Fibroblast of lung (primary cell): Measurements from ENCODE around the gene PDZRN4. TPM values are rescaled to one million over a fixed set of nuclear protein-coding genes. Genes with fewer than 3 reads are reported as not detected.

Source experiments
- DNase-seq, 2 donors: peaks; one replicate each; pipeline versions ENCODE4 v3.0.0 to v3.0.0-alpha.2; 2010; ENCODE audit warnings: low read depth in 2 of 2
- H2AFZ ChIP-seq: 2 replicates; pipeline ENCODE4 v1.5.1; 2012; ENCODE audit warnings: low read length, control low read depth, inconsistent platforms
- H3K27ac ChIP-seq: 2 replicates; pipeline ENCODE4 v1.5.1; 2011; ENCODE audit warnings: low read length, control low read depth; ENCODE audit not compliant: insufficient read depth
- H3K27me3 ChIP-seq: 2 replicates; pipeline ENCODE4 v1.5.1; 2011; ENCODE audit warnings: mild to moderate bottlenecking, low read length; ENCODE audit not compliant: control insufficient read depth, insufficient read depth
- H3K36me3 ChIP-seq: 2 replicates; pipeline ENCODE4 v1.5.1; 2011; ENCODE audit warnings: low read length; ENCODE audit not compliant: control insufficient read depth, insufficient read depth
- H3K4me1 ChIP-seq: 2 replicates; pipeline ENCODE4 v1.5.1; 2011; ENCODE audit warnings: low read length; ENCODE audit not compliant: control insufficient read depth, insufficient read depth; ENCODE audit errors: extremely low read depth
- H3K4me2 ChIP-seq: 2 replicates; pipeline ENCODE4 v1.5.1; 2011; ENCODE audit warnings: low read length, control low read depth; ENCODE audit not compliant: insufficient read depth; ENCODE audit errors: extremely low read depth
- H3K4me3 ChIP-seq, 4 experiments: fragments of 200-600 bp in 1 of 4; sonication (generic) in 1 of 4; replicated peaks in 1 of 4; 2 replicates each; pipeline ENCODE4 v1.5.1; 2011 to 2016; ENCODE audit warnings: low read length in 4 of 4, low read depth in 3 of 4, mild to moderate bottlenecking in 3 of 4, control low read depth in 2 of 4, inconsistent platforms in 1 of 4, mixed read lengths in 1 of 4; ENCODE audit not compliant: insufficient read depth in 1 of 4; ENCODE audit errors: control extremely low read depth in 1 of 4
- H3K79me2 ChIP-seq: 2 replicates; pipeline ENCODE4 v1.5.1; 2012; ENCODE audit warnings: mild to moderate bottlenecking, low read length, inconsistent platforms; ENCODE audit not compliant: control insufficient read depth, insufficient read depth
- H3K9ac ChIP-seq: 2 replicates; pipeline ENCODE4 v1.5.1; 2011; ENCODE audit warnings: mild to moderate bottlenecking, low read length, control low read depth; ENCODE audit not compliant: insufficient read depth
- H3K9me3 ChIP-seq: 2 replicates; pipeline ENCODE4 v1.5.1; 2012; ENCODE audit warnings: low read depth, low read length; ENCODE audit not compliant: control insufficient read depth, insufficient read depth
- H4K20me1 ChIP-seq: 2 replicates; pipeline ENCODE4 v1.5.1; 2011; ENCODE audit warnings: low read length; ENCODE audit not compliant: control insufficient read depth, insufficient read depth; ENCODE audit errors: extremely low read depth
- EZH2 ChIP-seq: IDR thresholded peaks from 2 replicates; pipeline ENCODE4 v1.5.1; 2012; ENCODE audit warnings: low read length, control low read depth, mild to moderate bottlenecking; ENCODE audit errors: missing control alignments
- polyA plus RNA-seq, 2 donors: library from polyadenylated mRNA; depleted of rRNA in 1 of 2; stranded (reverse) in 1 of 2; unstranded in 1 of 2; fragments of >200 nt; gene quantifications; 2 replicates each; pipeline ENCODE4 v1.2.1, GENCODE V29; 2011 to 2012; ENCODE audit warnings: missing spikeins in 1 of 2
- total RNA-seq: library from RNA; depleted of rRNA; stranded (reverse); fragments of >200 nt; gene quantifications from 2 replicates; pipeline ENCODE4 v1.2.1, GENCODE V29; 2014
- TF ChIP-seq, protein P1 (sequence below), 2 donors: IDR thresholded peaks in 1 of 2; conservative IDR thresholded peaks in 1 of 2; 1 replicate in 1 of 2; 2 replicates in 1 of 2; pipeline ENCODE4 v1.5.1; 2011 to 2012; ENCODE audit warnings: low read length in 2 of 2, control low read depth in 1 of 2, inconsistent platforms in 1 of 2, low read depth in 1 of 2, mild to moderate bottlenecking in 1 of 2

PDZRN4 gene
- total and polyA plus RNA-seq, 2 donors (not counting 1 experiment from before 2014, with no cell fraction given) = not detected

DNA sequence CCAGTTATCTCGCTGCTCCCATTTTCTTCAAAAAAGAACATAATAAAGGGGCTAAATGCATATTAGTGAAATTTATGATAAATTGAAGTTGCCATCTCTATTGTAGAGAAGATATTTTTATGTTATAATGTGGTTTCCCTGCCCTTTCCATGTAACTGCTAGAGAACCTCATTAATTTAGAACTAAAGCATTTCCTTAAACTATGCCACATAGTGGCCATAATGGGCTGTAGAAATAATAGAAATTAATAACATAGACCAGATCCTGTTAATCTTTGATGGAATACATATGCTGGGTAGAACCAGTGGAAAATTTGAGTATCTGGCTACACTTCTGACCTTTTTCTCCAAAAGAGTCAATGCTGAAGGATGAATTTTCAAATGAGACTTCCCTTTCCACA is 376.7 kb downstream of the PDZRN4 start:
- no peak for DNase-seq
- TF ChIP-seq, protein P1, sequence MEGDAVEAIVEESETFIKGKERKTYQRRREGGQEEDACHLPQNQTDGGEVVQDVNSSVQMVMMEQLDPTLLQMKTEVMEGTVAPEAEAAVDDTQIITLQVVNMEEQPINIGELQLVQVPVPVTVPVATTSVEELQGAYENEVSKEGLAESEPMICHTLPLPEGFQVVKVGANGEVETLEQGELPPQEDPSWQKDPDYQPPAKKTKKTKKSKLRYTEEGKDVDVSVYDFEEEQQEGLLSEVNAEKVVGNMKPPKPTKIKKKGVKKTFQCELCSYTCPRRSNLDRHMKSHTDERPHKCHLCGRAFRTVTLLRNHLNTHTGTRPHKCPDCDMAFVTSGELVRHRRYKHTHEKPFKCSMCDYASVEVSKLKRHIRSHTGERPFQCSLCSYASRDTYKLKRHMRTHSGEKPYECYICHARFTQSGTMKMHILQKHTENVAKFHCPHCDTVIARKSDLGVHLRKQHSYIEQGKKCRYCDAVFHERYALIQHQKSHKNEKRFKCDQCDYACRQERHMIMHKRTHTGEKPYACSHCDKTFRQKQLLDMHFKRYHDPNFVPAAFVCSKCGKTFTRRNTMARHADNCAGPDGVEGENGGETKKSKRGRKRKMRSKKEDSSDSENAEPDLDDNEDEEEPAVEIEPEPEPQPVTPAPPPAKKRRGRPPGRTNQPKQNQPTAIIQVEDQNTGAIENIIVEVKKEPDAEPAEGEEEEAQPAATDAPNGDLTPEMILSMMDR (conservative IDR thresholded peaks at IDR 0.05 in 1 of 2, IDR thresholded peaks at IDR 0.05 in 1 of 2; ENCODE audit: low read depth in 1 of 2, low read length in 2 of 2) = no peak
- no peak for TF ChIP-seq EZH2

GRCh38 chr12:41566703-41567102 is 378.6 kb downstream of the PDZRN4 start:
- H2AFZ ChIP-seq = no peak overlapping the region
- no peaks in the 10 kb centered on the region for H3K4me1 ChIP-seq
- TF ChIP-seq EZH2 = no peak
- TF ChIP-seq, protein P1 (conservative IDR thresholded peaks at IDR 0.05 in 1 of 2, IDR thresholded peaks at IDR 0.05 in 1 of 2; ENCODE audit: low read depth in 1 of 2, low read length in 2 of 2) = no peak
- H4K20me1 ChIP-seq = no peaks in the 10 kb centered on the region
- no peaks in the 10 kb centered on the region for H3K79me2 ChIP-seq
- DNase-seq = no peak
- no peak overlapping the region for H3K27ac ChIP-seq
- H3K4me3 ChIP-seq = no peak overlapping the region
- H3K27me3 ChIP-seq = no peaks in the 10 kb centered on the region
- no peaks in the 10 kb centered on the region for H3K36me3 ChIP-seq
- H3K9ac ChIP-seq = no peak overlapping the region
- no peak overlapping the region for H3K4me2 ChIP-seq
- no peaks in the 10 kb centered on the region for H3K9me3 ChIP-seq

More for the DNA sequence above, 376.7 kb downstream of the PDZRN4 start:
- Histone ChIP-seq H4K20me1 (no peaks in the 10 kb centered on the region), H3K27me3 (no peaks in the 10 kb centered on the region), H3K4me2 (no peak overlapping the region), H3K27ac (no peak overlapping the region), H3K79me2 (no peaks in the 10 kb centered on the region), H3K9me3 (no peaks in the 10 kb centered on the region), H3K36me3 (no peaks in the 10 kb centered on the region), H3K4me1 (no peaks in the 10 kb centered on the region), H3K4me3 (no peak overlapping the region), H3K9ac (no peak overlapping the region), H2AFZ (no peak overlapping the region)

DNA sequence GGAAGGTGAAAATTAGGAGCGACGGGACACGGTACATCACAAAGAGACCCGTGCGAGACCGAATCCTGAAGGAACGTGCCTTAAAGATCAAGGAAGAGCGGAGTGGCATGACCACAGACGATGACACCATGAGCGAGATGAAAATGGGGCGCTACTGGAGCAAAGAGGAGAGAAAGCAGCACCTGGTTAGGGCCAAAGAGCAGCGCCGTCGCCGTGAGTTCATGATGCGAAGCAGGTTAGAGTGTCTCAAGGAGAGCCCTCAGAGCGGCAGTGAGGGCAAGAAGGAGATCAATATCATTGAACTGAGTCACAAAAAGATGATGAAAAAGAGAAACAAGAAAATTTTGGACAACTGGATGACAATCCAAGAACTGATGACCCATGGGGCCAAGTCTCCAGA is 385.3 kb downstream of the PDZRN4 start:
- H3K9me3 ChIP-seq = no peaks in the 10 kb centered on the region

More for the DNA sequence above, 385.3 kb downstream of the PDZRN4 start:
- H2AFZ ChIP-seq = no peak overlapping the region
- no peak overlapping the region for H3K27ac ChIP-seq
- no peak overlapping the region for H3K4me2 ChIP-seq
- no peak overlapping the region for H3K4me3 ChIP-seq
- no peaks in the 10 kb centered on the region for H3K36me3 ChIP-seq
- TF ChIP-seq EZH2 = no peak
- TF ChIP-seq, protein P1 (conservative IDR thresholded peaks at IDR 0.05 in 1 of 2, IDR thresholded peaks at IDR 0.05 in 1 of 2; ENCODE audit: low read depth in 1 of 2, low read length in 2 of 2) = no peak
- no peaks in the 10 kb centered on the region for H3K27me3 ChIP-seq
- no peak for DNase-seq
- H4K20me1 ChIP-seq = no peaks in the 10 kb centered on the region
- no peaks in the 10 kb centered on the region for H3K79me2 ChIP-seq
- H3K4me1 ChIP-seq = no peaks in the 10 kb centered on the region
- H3K9ac ChIP-seq = no peak overlapping the region
